ENCODE data around the gene FADS1.

Gene FADS1

GRCh38 chr11:61775106-61775505 lies 41.7 kb downstream of the FADS1 start:
- DNase-seq: no peak

- DNase-seq: no peak
These were observed 42.4 kb downstream of the FADS1 start for GRCh38 chr11:61774411-61774810.

- DNase-seq: no peak
These were observed 43.0 kb downstream of the FADS1 start for GRCh38 chr11:61773809-61774208.

GRCh38 chr11:61773356-61773755 lies 43.4 kb downstream of the FADS1 start:
- DNase-seq: no peak

GRCh38 chr11:61771985-61772455 lies 44.8 kb downstream of the FADS1 start:
- DNase-seq: no peak

- no peak for DNase-seq
These were observed 45.5 kb downstream of the FADS1 start for GRCh38 chr11:61771195-61771894.

GRCh38 chr11:61769946-61770683 lies 46.7 kb downstream of the FADS1 start:
- no peak for DNase-seq

GRCh38 chr11:61769169-61769920 lies 47.5 kb downstream of the FADS1 start:
- DNase-seq: no peak

- no peak for DNase-seq
These were observed 48.3 kb downstream of the FADS1 start for GRCh38 chr11:61768376-61769076.

GRCh38 chr11:61766353-61766841 lies 50.4 kb downstream of the FADS1 start:
- no peak for DNase-seq

GRCh38 chr11:61765550-61766253 lies 51.1 kb downstream of the FADS1 start:
- DNase-seq: no peak

GRCh38 chr11:61764606-61765260 lies 52.1 kb downstream of the FADS1 start:
- DNase-seq: no peak

GRCh38 chr11:61763930-61764605 lies 52.7 kb downstream of the FADS1 start:
- DNase-seq: no peak

GRCh38 chr11:61762798-61763197 lies 54.0 kb downstream of the FADS1 start:
- no peak for DNase-seq

- no peak for DNase-seq
These were observed 54.6 kb downstream of the FADS1 start for GRCh38 chr11:61762223-61762615.

GRCh38 chr11:61761440-61762222 lies 55.2 kb downstream of the FADS1 start:
- DNase-seq: no peak

- no peak for DNase-seq
These were observed 55.9 kb downstream of the FADS1 start for GRCh38 chr11:61760946-61761345.

GRCh38 chr11:61757213-61757862 lies 59.5 kb downstream of the FADS1 start:
- DNase-seq: no peak

- DNase-seq: no peak
These were observed 60.2 kb downstream of the FADS1 start for GRCh38 chr11:61756452-61757212.

All from activated CD8-positive, alpha-beta memory T cell treated with anti-CD3 and anti-CD28 coated beads, Interleukin-2, amount 50 U/mL, for 48 hours (primary cell).